ENCODE data around the gene RASSF8. TPM values are rescaled to one million over a fixed set of nuclear protein-coding genes. Genes with fewer than 3 reads are reported as not detected.
"Not testable (repeated sequence)": the region's sequence is repeated elsewhere in the genome, so short reads cannot be mapped to it uniquely, and the experiment has no call there.

Gene RASSF8
- total RNA-seq, 4 donors from 2014 or later = 3.6 to 15.1 (median 8.8) TPM

DNA sequence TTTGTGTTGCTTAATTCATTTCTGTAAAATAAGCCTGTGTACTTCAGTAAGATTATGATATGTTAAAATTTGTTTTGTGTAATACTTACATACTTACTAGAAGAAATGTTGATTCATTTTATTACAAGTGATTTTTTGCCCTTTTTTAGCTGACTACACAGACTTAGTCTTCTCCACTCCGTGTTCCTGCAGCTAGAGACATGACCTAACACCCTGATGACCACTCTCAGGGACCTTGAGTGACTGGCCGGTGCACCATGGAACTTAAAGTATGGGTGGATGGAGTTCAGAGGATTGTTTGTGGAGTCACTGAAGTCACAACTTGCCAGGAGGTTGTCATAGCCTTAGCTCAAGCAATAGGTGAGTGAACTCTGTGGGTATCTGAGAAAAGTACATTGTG is 96.6 kb downstream of the RASSF8 start:
- TF ChIP-seq POLR2A (IDR thresholded peaks at IDR 0.05) = no peak
- TF ChIP-seq, protein P1, sequence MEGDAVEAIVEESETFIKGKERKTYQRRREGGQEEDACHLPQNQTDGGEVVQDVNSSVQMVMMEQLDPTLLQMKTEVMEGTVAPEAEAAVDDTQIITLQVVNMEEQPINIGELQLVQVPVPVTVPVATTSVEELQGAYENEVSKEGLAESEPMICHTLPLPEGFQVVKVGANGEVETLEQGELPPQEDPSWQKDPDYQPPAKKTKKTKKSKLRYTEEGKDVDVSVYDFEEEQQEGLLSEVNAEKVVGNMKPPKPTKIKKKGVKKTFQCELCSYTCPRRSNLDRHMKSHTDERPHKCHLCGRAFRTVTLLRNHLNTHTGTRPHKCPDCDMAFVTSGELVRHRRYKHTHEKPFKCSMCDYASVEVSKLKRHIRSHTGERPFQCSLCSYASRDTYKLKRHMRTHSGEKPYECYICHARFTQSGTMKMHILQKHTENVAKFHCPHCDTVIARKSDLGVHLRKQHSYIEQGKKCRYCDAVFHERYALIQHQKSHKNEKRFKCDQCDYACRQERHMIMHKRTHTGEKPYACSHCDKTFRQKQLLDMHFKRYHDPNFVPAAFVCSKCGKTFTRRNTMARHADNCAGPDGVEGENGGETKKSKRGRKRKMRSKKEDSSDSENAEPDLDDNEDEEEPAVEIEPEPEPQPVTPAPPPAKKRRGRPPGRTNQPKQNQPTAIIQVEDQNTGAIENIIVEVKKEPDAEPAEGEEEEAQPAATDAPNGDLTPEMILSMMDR (IDR thresholded peaks at IDR 0.05) = no peak
- Histone ChIP-seq H3K9me3 (no peaks in the 10 kb centered on the region), H3K27ac (no peak overlapping the region), H3K4me3 (no peak overlapping the region), H3K27me3 (no peaks in the 10 kb centered on the region), H3K36me3 (no peaks in the 10 kb centered on the region), H3K4me1 (peaks cover 0 to 9% (median 0%) of the 10 kb centered on the region in 3 donors)
- intact Hi-C loops (cut with DNase I) = no loop called here
- DNase-seq = no peak
- 84 to 94% methylated on average over 2 of the region's 2 CpGs for WGBS, 2 donors

DNA sequence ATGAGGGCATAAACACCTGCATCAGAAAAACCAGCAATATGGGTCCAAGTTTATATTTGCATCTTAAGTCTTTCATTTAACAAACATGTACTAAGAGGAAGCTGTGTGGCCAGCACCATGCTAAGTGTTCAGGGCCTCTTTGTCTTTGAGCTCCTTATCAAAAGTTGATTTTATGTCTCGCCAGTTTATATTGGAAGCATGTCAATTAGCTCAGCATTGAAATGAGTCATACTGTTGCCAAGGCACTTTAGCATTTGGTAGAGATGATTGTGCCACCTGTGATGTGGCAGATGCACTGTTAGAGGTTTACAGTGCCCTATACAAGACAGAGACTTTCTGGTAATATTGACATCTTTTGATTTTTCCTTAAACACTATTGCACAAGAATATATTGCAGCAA is 97.9 kb downstream of the RASSF8 start:
- DNase-seq = no peak
- Histone ChIP-seq H3K4me1 (peaks cover 0 to 9% (median 0%) of the 10 kb centered on the region in 3 donors), H3K9me3 (no peaks in the 10 kb centered on the region), H3K27me3 (no peaks in the 10 kb centered on the region), H3K4me3 (no peak overlapping the region), H3K27ac (no peak overlapping the region), H3K36me3 (no peaks in the 10 kb centered on the region)
- TF ChIP-seq, protein P1 (IDR thresholded peaks at IDR 0.05) = no peak
- no peak for TF ChIP-seq POLR2A (IDR thresholded peaks at IDR 0.05)
- 33 to 41% methylated on average over 1 of the region's 1 CpG for WGBS, 2 donors
- intact Hi-C loops (cut with DNase I) = no loop called here

DNA sequence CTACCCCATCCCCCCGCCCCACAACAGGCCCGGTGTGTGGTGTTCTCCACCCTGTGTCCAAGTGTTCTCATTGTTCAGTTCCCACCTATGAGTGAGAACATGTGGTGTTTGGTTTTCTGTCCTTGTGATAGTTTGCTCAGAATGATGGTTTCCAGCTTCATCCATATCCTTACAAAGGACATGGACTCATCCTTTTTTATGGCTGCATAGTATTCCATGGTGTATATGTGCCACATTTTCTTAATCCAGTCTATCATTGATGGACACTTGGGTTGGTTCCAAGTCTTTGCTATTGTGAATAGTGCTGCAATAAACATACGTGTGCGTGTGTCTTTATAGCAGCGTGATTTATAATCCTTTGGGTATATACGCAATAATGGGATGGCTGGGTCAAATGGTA is 98.8 kb downstream of the RASSF8 start:
- H3K27ac ChIP-seq; H3K9me3 ChIP-seq; H3K4me3 ChIP-seq; H3K27me3 ChIP-seq; H3K4me1 ChIP-seq; H3K36me3 ChIP-seq; DNase-seq; intact Hi-C loops (cut with DNase I): not testable (repeated sequence)
- 90 to 98% methylated on average over 4 to 6 of the region's 6 CpGs for WGBS, 2 donors

DNA sequence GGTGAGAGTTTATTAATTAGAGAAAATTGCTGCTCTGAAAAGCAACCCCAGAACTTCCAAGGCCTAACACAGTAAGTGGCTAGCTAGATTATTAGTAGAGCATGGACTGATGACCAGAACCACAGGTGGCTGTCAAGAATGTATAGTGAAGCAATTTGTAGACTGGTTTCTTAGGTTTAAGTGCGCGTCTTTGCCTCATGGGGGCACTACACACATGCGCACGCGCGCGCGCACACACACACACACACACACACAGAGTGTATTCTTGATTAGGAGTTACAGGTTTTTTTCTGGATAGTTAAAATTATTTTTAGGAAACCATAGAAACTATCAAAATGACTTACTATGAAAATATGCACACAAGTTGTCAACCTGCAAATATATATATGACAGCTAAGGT is 99.8 kb downstream of the RASSF8 start:
- DNase-seq = no peak
- WGBS, 2 donors = 82 to 96% methylated on average over 8 of the region's 8 CpGs
- no peak overlapping the region for H3K27ac ChIP-seq
- H3K27me3 ChIP-seq = no peaks in the 10 kb centered on the region
- no peaks in the 10 kb centered on the region for H3K36me3 ChIP-seq
- intact Hi-C loops (cut with DNase I) = no loop called here
- H3K4me3 ChIP-seq = no peak overlapping the region
- peaks cover 0 to 4% (median 0%) of the 10 kb centered on the region in 3 donors for H3K4me1 ChIP-seq
- H3K9me3 ChIP-seq = no peaks in the 10 kb centered on the region
- TF ChIP-seq, protein P1 (IDR thresholded peaks at IDR 0.05) = no peak
- TF ChIP-seq POLR2A (IDR thresholded peaks at IDR 0.05) = no peak

DNA sequence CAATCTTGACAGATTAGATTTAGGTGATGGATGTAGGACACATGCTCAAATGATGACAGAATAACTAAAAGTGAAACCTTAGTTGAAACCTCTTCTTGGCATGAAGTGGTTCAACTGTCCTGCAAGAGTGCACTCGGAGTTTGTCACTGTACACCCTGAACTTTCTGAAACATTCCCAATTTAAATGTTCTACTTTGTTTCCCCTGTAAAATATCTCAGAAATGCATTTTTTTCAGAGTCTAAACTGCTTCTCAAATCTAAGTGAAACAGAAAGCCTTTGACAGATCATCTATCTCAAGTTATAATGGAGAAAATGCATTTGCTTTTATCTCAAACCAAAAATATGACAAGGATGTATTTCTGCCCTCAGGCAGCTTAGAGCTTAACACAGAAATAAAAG is 100.3 kb downstream of the RASSF8 start:
- Histone ChIP-seq H3K9me3 (no peaks in the 10 kb centered on the region), H3K27ac (no peak overlapping the region), H3K4me3 (no peak overlapping the region), H3K27me3 (no peaks in the 10 kb centered on the region), H3K4me1 (no peaks in the 10 kb centered on the region), H3K36me3 (no peaks in the 10 kb centered on the region)
- intact Hi-C loops (cut with DNase I) = no loop called here
- 38 to 42% methylated on average over 1 of the region's 1 CpG for WGBS, 2 donors
- no peak for DNase-seq
- TF ChIP-seq, protein P1 (IDR thresholded peaks at IDR 0.05) = no peak
- TF ChIP-seq POLR2A (IDR thresholded peaks at IDR 0.05) = no peak

DNA sequence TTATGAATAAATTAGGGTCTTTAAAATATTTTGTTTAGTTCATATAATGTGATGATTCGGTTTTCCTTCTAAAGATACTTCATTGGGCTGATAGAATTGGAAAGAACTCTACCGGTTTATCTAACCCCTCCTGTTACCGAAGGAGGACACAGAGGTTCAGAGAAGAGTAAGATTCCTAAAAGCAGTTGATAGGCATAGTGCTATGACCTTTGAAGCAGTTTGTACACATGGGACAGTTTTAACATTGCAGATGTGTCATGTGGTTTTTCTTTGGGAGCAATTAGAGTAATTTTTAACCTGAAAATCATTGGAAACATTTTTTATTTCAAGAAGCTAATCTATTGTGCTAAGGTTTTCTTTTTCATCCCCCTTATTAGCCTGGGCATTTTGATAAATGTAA is 103.5 kb downstream of the RASSF8 start:
- WGBS, 2 donors = 88 to 95% methylated on average over 3 of the region's 3 CpGs
- Histone ChIP-seq H3K4me1 (no peaks in the 10 kb centered on the region), H3K27me3 (no peaks in the 10 kb centered on the region), H3K4me3 (no peak overlapping the region), H3K27ac (no peak overlapping the region), H3K36me3 (no peaks in the 10 kb centered on the region), H3K9me3 (no peaks in the 10 kb centered on the region)
- intact Hi-C loops (cut with DNase I) = no loop called here
- DNase-seq = no peak
- TF ChIP-seq, protein P1 (IDR thresholded peaks at IDR 0.05) = no peak
- no peak for TF ChIP-seq POLR2A (IDR thresholded peaks at IDR 0.05)

Measured in esophagus squamous epithelium (tissue), 5 donors.